ENCODE results near the gene CCDC194.
A peak's percentile ranks its signal among the peaks of the same experiment; 100 is the strongest.
"Not testable (repeated sequence)": the region's sequence is repeated elsewhere in the genome, so short reads cannot be mapped to it uniquely, and the experiment has no call there.

CCDC194 gene

GRCh38 chr19:17376935-17377600 lies 16.9 kb downstream of the CCDC194 start, which contains the start of gene PLVAP:
Gene PLVAP (minus strand): TSS chr19:17377342. CDS start chr19:17377288, 54 bp downstream.
- no peak for DNase-seq (ENCODE audit: low spot score)

GRCh38 chr19:17370026-17370587 lies 23.9 kb downstream of the CCDC194 start:
- DNase-seq (ENCODE audit: low spot score), result no peak

- no peak for DNase-seq (ENCODE audit: low spot score)
Observed at GRCh38 chr19:17365361-17365760, 28.6 kb downstream of the CCDC194 start.

- not testable (repeated sequence) for DNase-seq (ENCODE audit: low spot score)
Observed at GRCh38 chr19:17363852-17364605, 30.0 kb downstream of the CCDC194 start.

GRCh38 chr19:17359905-17360800 lies 33.8 kb downstream of the CCDC194 start:
- no peak for DNase-seq (ENCODE audit: low spot score)

GRCh38 chr19:17358395-17358794 lies 35.6 kb downstream of the CCDC194 start:
- DNase-seq (ENCODE audit: low spot score), result no peak

- no peak for DNase-seq (ENCODE audit: low spot score)
Observed at GRCh38 chr19:17357724-17358123, 36.3 kb downstream of the CCDC194 start.

GRCh38 chr19:17357078-17357666 lies 36.8 kb downstream of the CCDC194 start:
- no peak for DNase-seq (ENCODE audit: low spot score)

GRCh38 chr19:17353386-17353785 lies 40.6 kb downstream of the CCDC194 start:
- DNase-seq (ENCODE audit: low spot score), result no peak

- DNase-seq (ENCODE audit: low spot score), result no peak
Observed at GRCh38 chr19:17352608-17353280, 41.3 kb downstream of the CCDC194 start.

GRCh38 chr19:17351815-17352435 lies 42.1 kb downstream of the CCDC194 start:
- no peak for DNase-seq (ENCODE audit: low spot score)

- peak; percentile 72 for DNase-seq (ENCODE audit: low spot score)
Observed at GRCh38 chr19:17348700-17349099, 45.3 kb downstream of the CCDC194 start.

GRCh38 chr19:17347877-17348276 lies 46.1 kb downstream of the CCDC194 start:
- no peak for DNase-seq (ENCODE audit: low spot score)

GRCh38 chr19:17347361-17347760 lies 46.6 kb downstream of the CCDC194 start:
- no peak for DNase-seq (ENCODE audit: low spot score)

- DNase-seq (ENCODE audit: low spot score), result peak; percentile 87
Observed at GRCh38 chr19:17346109-17346671, 47.8 kb downstream of the CCDC194 start.

GRCh38 chr19:17341845-17342244 lies 52.2 kb downstream of the CCDC194 start:
- DNase-seq (ENCODE audit: low spot score), result no peak

- DNase-seq (ENCODE audit: low spot score), result no peak
Observed at GRCh38 chr19:17341386-17341785, 52.6 kb downstream of the CCDC194 start.

GRCh38 chr19:17340871-17341357 lies 53.1 kb downstream of the CCDC194 start:
- no peak for DNase-seq (ENCODE audit: low spot score)

Measured in iPS-NIHi11 (cell line).